GM19468 (cell line): Measurements from ENCODE around the gene SIK3.
"Not testable (repeated sequence)": the region's sequence is repeated elsewhere in the genome, so short reads cannot be mapped to it uniquely, and the experiment has no call there.

Experiments
- ATAC-seq: cut with Tn5 transposase; IDR thresholded peaks from one replicate; pipeline ENCODE4 v1.9.1; 2021; ENCODE audit warnings: mild to moderate bottlenecking, moderate library complexity, moderate number of reproducible peaks; ENCODE audit not compliant: unreplicated experiment; ENCODE audit errors: extremely low read depth

The SIK3 gene

GRCh38 chr11:117052196-117053149, 45.8 kb downstream of the SIK3 start:
- no peak for ATAC-seq

- not testable (repeated sequence) for ATAC-seq
These were observed 48.1 kb downstream of the SIK3 start for GRCh38 chr11:117050121-117050520.

DNA sequence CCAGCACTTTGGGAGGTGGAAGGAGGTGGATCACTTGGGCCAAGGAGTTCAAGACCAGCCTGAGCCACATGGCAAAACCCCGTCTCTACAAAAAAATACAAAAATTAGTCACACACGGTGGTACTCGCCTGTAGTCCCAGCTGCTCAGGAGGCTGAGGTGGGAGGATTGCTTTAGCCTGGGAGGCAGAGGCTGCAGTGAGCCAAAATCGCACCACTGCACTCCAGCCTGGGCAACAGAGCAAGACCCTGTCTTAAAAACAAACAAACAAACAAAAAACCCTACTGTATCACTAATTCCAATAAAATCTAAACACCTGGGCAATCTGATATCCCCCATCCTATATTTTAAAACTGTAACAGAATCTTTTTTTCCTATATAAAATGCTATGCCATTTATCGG, 51.6 kb downstream of the SIK3 start:
- ATAC-seq, result not testable (repeated sequence)

GRCh38 chr11:117045956-117046355, 52.3 kb downstream of the SIK3 start:
- no peak for ATAC-seq

- no peak for ATAC-seq
These were observed 53.0 kb downstream of the SIK3 start for GRCh38 chr11:117045196-117045595.

- ATAC-seq, result no peak
These were observed 53.8 kb downstream of the SIK3 start for GRCh38 chr11:117044287-117045035.

DNA sequence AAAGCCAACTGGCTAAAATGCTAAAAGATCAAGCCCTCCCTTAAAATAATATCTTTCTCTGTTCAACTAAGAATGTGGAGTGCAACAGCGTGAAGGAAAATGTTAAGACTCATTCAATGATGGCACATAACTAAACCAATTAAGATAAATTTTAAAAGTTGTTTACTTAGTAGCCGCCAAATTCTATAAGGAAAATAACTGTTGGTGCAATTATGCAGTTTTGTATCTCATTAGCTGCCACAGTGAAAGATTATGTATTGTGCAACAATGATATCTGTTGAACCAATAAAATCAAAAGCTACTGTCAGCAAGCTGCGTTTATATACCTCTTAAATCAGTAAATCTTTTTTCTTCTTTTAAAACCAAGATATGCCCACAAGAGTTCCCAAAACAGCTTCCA, 55.5 kb downstream of the SIK3 start:
- no peak for ATAC-seq

DNA sequence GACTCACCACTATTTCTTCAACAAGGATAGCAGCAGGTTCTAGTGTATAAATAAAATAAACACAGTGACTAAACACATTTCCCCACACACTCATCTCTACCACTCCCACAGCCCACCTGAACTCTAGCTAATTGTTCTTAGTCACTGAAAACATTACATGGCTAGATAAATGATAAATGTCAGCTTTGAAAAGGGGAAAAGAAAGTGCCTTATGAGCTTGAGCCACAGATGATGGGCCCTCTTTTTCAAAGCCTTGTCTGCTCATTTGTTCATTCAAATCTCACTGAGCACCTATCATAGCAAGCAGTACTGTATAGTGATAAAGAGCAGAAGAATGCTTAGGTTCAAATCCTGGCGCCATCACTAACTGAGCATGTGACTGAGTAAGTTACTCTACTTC, 58.3 kb downstream of the SIK3 start:
- ATAC-seq, result no peak

DNA sequence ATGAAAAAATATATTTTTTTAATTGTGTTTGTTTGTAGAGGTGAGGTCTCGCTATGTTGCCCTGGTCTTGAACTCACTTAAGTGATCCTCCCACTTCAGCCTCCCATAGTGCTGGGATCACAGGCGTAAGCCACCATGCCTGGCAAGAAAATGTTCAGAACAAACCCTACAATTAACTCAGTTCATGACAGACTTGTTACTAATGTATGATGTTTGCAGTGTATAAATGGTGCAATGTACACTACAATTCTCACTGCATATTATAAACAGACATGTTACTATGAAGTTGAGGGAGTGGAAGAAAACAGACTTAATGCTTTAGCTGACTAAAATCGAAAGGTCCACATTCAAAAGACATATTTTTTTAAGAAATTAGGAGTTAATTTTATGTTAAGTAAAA, 59.0 kb downstream of the SIK3 start:
- ATAC-seq, result no peak

GRCh38 chr11:117037975-117038350, 60.3 kb downstream of the SIK3 start:
- no peak for ATAC-seq

DNA sequence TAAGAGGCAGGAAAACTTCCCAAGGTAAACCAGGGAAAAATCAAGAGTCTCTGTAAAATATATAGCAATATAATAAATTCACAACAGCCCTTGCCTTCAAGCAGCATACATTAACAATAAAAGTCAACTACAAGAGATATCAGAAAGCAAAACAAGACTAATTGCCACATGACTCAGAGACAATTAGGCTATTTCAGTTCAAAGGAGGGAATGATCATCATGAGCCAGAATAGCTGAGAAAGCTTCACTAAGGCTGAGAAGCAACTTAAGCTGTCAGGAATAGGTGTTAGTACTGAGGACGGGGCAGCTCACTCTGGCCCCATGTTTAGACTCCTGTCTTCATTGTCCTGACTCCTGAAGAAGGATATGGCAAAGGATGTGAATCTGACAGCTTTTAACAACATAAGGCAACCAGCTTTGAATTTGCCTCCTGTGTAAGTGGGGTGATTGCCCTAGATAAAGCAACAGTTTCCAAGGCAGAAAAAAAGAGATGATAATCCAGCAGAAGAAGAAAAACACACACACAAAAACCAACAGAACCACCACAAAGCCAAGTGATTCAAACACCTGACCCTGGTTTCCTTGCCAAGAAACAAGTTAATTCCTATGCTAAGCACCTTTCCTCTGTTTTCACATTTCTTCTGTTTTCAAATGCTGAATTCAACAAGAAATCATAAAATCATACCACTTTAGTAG, 60.8 kb downstream of the SIK3 start:
- no peak for ATAC-seq

- no peak for ATAC-seq
These were observed 63.3 kb downstream of the SIK3 start for GRCh38 chr11:117034901-117035300.

DNA sequence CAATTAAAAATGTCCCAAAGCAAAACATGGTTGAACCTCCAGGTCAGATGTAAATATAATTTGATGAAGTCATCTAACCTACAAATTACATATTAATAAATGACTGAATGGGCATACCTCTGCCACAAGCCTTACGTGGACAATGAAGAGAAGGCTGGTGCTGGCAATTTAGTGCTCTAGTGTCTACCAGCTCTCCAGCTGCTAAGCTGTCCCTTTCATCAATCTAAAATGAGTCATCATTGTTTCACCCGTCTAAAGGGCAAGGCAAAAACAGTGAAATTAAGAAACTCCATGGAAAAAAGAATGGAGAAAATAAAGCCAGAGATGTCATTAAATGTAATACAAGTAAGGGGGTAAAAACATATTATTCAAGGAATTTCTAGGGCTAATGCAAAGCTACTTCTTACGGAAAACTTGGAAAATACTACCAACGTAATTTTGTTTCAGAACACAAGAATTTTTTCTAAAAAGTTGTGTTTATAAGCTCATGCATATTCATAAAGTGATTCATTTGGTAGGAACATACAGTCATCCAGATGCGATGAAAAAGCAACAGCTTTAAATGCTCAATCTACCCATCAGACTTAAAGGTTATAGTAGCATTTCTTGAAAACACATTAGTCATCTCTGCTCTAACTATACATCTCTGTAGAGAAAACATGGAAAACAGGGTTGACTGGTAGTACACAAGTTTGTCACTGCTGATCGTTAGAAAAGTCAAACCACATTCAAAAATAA, 71.5 kb downstream of the SIK3 start:
- no peak for ATAC-seq

DNA sequence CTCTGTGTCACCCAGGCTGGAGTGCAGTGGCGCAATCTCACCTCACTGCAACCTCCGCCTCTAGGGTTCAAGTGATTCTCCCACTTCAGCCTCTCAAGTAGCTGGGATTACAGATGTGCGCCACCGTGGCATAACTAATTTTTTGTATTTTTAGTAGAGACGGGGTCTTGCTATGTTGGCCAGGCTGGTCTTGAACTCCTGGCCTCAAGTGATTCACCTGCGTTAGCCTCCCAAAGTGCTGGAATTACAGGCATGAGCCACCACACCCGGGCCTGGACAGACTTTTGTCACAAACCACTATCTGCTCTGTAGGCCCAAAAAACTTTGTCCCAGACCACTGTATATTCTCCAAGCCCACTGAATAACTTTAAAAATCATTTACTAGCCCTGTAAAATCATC, 74.5 kb downstream of the SIK3 start:
- ATAC-seq, result not testable (repeated sequence)

- ATAC-seq, result no peak
These were observed 75.0 kb downstream of the SIK3 start for GRCh38 chr11:117023178-117023577.

DNA sequence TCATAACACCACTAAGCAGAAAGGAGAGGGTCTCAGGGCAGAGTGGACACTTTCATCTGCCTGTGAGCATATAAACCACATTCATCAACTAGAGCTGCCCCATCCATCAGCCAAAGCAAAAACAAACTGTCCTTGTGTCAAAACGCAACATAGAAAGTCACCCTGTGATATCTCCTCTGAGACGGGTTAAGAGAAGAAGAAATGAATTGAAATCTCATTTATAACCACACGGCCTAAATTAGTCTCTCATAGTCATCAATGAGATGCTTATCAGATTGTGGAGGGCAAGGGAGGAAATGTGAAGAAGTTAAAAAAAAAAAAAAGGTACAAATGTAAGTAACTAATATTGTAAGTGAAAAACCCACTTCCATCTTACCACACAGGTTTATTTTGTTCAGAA, 75.7 kb downstream of the SIK3 start:
- ATAC-seq, result no peak

DNA sequence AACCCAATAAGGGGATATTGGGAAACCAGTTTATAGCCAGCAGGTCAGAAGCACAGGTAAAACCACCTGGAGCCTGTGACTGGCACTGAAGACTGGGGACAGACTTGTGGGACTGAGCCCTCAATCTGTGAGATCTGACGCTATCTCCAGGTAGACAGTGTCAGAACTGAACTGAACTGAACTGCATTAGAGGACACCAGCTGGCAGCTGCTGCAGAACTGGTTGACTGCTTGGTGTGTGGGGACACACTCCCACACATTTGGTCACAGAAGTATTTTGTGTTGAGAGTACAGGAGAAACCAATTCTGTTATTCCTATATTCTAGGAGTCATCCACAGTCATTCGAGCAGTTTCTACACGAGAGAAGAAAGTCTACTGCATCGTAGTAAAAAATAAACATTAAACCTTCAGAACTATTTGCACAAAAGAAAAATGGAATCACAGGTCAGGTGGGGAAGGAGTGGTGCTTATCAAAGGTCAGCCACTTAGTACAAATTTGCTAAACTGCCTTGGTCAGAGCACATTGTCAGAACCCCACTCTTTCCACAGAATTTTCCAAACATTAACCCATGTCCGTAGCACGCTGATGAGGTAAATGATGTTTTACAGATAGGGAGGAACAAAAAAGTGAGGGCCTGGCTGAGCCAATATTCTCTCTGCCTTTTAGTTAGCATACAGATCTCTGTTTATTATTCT, 77.2 kb downstream of the SIK3 start:
- ATAC-seq, result no peak

DNA sequence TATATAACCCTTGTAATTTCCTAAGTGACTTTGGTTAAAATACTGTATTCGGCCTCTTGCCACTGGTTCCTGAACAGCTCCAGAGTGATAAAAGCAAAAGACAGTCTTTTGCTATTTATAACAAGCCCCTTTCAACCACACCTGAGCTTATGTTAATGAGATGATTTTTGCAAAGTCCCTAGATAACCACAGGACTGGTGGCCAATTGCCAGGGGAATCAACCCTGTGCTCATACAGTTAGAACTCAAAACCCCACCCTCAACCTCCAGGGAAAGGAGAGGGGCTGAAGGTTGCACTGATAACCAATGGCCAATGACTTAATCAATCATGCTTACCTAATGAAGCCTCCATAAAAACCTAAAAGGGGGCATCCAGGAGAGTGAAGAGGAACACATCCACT, 77.9 kb downstream of the SIK3 start:
- ATAC-seq, result no peak

DNA sequence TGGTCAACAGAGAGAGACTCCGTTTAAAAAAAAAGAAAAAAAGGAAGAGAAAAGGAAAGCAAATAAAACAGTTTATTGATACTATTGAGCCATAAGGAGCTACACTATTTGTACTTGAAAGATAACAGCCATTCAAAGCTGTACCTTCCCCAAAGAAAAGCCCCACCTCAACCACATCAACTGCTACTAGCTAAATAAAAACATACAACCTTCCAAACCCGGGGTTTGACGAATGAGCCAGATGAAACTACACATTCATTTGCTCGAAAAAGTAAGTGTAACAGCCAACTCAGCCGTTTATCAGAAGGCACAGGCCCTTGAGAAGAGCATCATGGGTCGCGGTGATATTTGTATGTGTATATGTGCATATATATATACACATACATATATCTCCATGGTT, 78.4 kb downstream of the SIK3 start:
- no peak for ATAC-seq

GRCh38 chr11:117017456-117017855, 80.8 kb downstream of the SIK3 start:
- no peak for ATAC-seq
